ENCODE measurements around the gene NDUFB5.

GRCh38 chr3:179599531-179599930, 5.1 kb upstream of the NDUFB5 start:
- TF ChIP-seq CTCF (IDR thresholded peaks at IDR 0.05; ENCODE audit: low read depth, low read length): no peak
- no peak for TF ChIP-seq EZH2phosphoT487 (IDR thresholded peaks at IDR 0.05; ENCODE audit: low read depth)
